ENCODE data around the gene DPM3.

The DPM3 gene

DNA sequence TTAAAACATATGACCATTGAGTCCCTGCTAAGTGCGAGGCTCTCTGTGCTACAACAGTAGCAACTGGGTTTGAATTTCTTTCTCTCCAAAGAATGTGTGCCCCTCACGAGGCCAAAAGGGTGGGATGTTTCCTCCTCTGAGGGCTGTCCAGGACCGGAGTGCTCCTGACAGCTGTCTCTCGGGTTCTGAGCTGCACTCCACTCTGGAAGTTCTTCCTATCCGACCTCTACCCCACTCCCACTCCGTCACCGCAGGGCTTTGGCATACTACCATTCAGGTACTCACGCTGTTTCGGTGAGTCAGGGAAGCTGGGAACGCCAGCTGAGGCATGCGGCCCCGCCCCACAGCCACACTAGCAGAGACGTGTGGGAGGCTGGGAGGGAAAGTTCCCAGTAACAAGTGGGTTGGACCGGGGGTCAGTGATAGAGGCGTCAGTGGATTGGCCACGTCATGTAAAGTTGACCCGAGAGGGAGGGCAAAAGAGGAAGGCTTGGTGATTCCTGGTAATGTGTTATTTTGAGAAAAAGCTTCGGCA, 5.4 kb downstream of the DPM3 start:
- Histone ChIP-seq H3K27ac (ENCODE audit: low read length) (peak overlapping the region; percentile 61), H3K4me3 (ENCODE audit: low read length) (peak overlapping the region; percentile 92)
- TF ChIP-seq, protein P1, sequence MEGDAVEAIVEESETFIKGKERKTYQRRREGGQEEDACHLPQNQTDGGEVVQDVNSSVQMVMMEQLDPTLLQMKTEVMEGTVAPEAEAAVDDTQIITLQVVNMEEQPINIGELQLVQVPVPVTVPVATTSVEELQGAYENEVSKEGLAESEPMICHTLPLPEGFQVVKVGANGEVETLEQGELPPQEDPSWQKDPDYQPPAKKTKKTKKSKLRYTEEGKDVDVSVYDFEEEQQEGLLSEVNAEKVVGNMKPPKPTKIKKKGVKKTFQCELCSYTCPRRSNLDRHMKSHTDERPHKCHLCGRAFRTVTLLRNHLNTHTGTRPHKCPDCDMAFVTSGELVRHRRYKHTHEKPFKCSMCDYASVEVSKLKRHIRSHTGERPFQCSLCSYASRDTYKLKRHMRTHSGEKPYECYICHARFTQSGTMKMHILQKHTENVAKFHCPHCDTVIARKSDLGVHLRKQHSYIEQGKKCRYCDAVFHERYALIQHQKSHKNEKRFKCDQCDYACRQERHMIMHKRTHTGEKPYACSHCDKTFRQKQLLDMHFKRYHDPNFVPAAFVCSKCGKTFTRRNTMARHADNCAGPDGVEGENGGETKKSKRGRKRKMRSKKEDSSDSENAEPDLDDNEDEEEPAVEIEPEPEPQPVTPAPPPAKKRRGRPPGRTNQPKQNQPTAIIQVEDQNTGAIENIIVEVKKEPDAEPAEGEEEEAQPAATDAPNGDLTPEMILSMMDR (IDR thresholded peaks at IDR 0.05; ENCODE audit: low read depth, low read length), result no peak
- TF ChIP-seq EZH2phosphoT487 (IDR thresholded peaks at IDR 0.05; ENCODE audit: low read depth), result no peak

DNA sequence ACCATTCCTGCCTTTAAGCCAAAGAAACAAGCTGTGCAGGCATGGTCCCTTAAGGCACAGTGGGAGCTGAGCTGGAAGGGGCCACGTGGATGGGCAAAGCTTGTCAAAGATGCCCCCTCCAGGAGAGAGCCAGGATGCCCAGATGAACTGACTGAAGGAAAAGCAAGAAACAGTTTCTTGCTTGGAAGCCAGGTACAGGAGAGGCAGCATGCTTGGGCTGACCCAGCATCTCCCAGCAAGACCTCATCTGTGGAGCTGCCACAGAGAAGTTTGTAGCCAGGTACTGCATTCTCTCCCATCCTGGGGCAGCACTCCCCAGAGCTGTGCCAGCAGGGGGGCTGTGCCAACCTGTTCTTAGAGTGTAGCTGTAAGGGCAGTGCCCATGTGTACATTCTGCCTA, 6.0 kb downstream of the DPM3 start:
- H3K9ac ChIP-seq (ENCODE audit: low read length), result no peak overlapping the region
- H3K36me3 ChIP-seq (replicated peaks; ENCODE audit: low read depth, low read length), result peaks cover 14% of the 10 kb centered on the region
- H3K9me3 ChIP-seq (ENCODE audit: insufficient read depth, low read length), result no peaks in the 10 kb centered on the region
- no peak overlapping the region for H3K27ac ChIP-seq (ENCODE audit: low read length)
- no peaks in the 10 kb centered on the region for H4K20me1 ChIP-seq (ENCODE audit: insufficient read depth, low read length)
- H3K79me2 ChIP-seq (ENCODE audit: low read length), result peaks cover 30% of the 10 kb centered on the region
- H3K4me1 ChIP-seq (ENCODE audit: low read length), result peaks cover 17% of the 10 kb centered on the region
- H3K4me2 ChIP-seq (ENCODE audit: low read length), result peak overlapping the region; percentile 97
- no peak for TF ChIP-seq EZH2phosphoT487 (IDR thresholded peaks at IDR 0.05; ENCODE audit: low read depth)
- TF ChIP-seq, protein P1 (IDR thresholded peaks at IDR 0.05; ENCODE audit: low read depth, low read length), result no peak
- peak overlapping the region; percentile 92; the same call in 1 of the 2 replicates for H3K4me3 ChIP-seq (ENCODE audit: low read length)
- no peak overlapping the region for H2AFZ ChIP-seq (ENCODE audit: low read depth, low read length)
- H3K27me3 ChIP-seq (ENCODE audit: low read depth, low read length), result no peaks in the 10 kb centered on the region

More for the DNA sequence above, 5.4 kb downstream of the DPM3 start:
- Histone ChIP-seq H2AFZ (ENCODE audit: low read depth, low read length) (peak overlapping the region; percentile 87; the same call in 1 of the 2 replicates), H4K20me1 (ENCODE audit: insufficient read depth, low read length) (no peaks in the 10 kb centered on the region), H3K9ac (ENCODE audit: low read length) (peak overlapping the region; percentile 97), H3K4me2 (ENCODE audit: low read length) (peak overlapping the region; percentile 97), H3K79me2 (ENCODE audit: low read length) (peaks cover 37% of the 10 kb centered on the region), H3K27me3 (ENCODE audit: low read depth, low read length) (no peaks in the 10 kb centered on the region), H3K36me3 (replicated peaks; ENCODE audit: low read depth, low read length) (peaks cover 14% of the 10 kb centered on the region), H3K9me3 (ENCODE audit: insufficient read depth, low read length) (no peaks in the 10 kb centered on the region), H3K4me1 (ENCODE audit: low read length) (peaks cover 19% of the 10 kb centered on the region)

DNA sequence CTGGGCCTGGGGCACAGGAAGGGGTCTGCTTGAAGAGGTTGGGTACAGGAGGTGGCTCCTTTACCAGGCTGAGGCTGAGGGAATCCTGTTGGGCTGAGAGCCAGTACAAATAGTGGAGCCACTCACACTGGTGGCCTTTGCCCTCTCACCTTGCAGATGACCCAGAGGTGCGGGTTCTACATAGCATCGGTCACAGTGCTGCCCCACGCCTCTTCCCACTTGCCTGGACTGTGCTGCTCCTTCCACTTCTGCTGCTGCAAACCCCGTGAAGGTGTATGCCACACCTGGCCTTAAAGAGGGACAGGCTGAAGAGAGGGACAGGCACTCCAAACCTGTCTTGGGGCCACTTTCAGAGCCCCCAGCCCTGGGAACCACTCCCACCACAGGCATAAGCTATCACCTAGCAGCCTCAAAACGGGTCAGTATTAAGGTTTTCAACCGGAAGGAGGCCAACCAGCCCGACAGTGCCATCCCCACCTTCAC, 6.5 kb downstream of the DPM3 start:
- Histone ChIP-seq H3K9me3 (ENCODE audit: insufficient read depth, low read length) (no peaks in the 10 kb centered on the region), H3K4me2 (ENCODE audit: low read length) (no peak overlapping the region), H3K9ac (ENCODE audit: low read length) (no peak overlapping the region), H3K27me3 (ENCODE audit: low read depth, low read length) (peaks cover 3% of the 10 kb centered on the region; the same call in 1 of the 2 replicates), H2AFZ (ENCODE audit: low read depth, low read length) (no peak overlapping the region), H3K27ac (ENCODE audit: low read length) (no peak overlapping the region), H3K79me2 (ENCODE audit: low read length) (peaks cover 28% of the 10 kb centered on the region), H3K36me3 (replicated peaks; ENCODE audit: low read depth, low read length) (peaks cover 14% of the 10 kb centered on the region), H4K20me1 (ENCODE audit: insufficient read depth, low read length) (no peaks in the 10 kb centered on the region), H3K4me3 (ENCODE audit: low read length) (no peak overlapping the region), H3K4me1 (ENCODE audit: low read length) (peaks cover 17% of the 10 kb centered on the region)
- TF ChIP-seq, protein P1 (IDR thresholded peaks at IDR 0.05; ENCODE audit: low read depth, low read length), result no peak
- TF ChIP-seq EZH2phosphoT487 (IDR thresholded peaks at IDR 0.05; ENCODE audit: low read depth), result no peak

DNA sequence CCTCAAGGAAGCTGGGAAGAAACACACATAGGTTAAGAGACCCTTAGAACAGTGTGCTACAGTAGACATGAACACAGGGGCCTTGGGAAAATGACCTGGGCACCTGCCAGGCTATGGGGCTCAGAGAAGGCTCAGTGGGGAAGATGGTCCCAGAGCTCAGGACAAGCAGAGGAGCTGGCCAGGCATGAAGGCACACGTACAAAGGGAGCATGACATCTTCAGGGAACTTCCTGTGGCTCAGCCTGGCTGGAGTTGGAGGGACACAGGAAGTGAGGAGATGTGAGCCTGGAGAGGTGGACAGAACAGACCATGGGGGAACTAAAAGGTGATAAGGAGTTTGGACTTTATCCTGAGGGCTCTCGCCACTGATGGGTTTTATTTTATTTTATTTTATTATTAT, 8.5 kb downstream of the DPM3 start:
- no peak overlapping the region for H3K9ac ChIP-seq (ENCODE audit: low read length)
- H3K27ac ChIP-seq (ENCODE audit: low read length), result no peak overlapping the region
- H2AFZ ChIP-seq (ENCODE audit: low read depth, low read length), result no peak overlapping the region
- no peaks in the 10 kb centered on the region for H3K36me3 ChIP-seq (replicated peaks; ENCODE audit: low read depth, low read length)
- no peaks in the 10 kb centered on the region for H3K9me3 ChIP-seq (ENCODE audit: insufficient read depth, low read length)
- H3K4me2 ChIP-seq (ENCODE audit: low read length), result no peak overlapping the region
- TF ChIP-seq EZH2phosphoT487 (IDR thresholded peaks at IDR 0.05; ENCODE audit: low read depth), result no peak
- TF ChIP-seq, protein P1 (IDR thresholded peaks at IDR 0.05; ENCODE audit: low read depth, low read length), result no peak
- H3K4me3 ChIP-seq (ENCODE audit: low read length), result no peak overlapping the region
- peaks cover 18% of the 10 kb centered on the region for H3K4me1 ChIP-seq (ENCODE audit: low read length)
- peaks cover 11% of the 10 kb centered on the region for H3K79me2 ChIP-seq (ENCODE audit: low read length)
- H3K27me3 ChIP-seq (ENCODE audit: low read depth, low read length), result peaks cover 21% of the 10 kb centered on the region
- no peaks in the 10 kb centered on the region for H4K20me1 ChIP-seq (ENCODE audit: insufficient read depth, low read length)
